Stimulated activated CD4-positive, alpha-beta T cell treated with anti-CD3 and anti-CD28 coated beads, Interleukin-4, amount 100 ng/mL, for 24 hours (primary cell): Measurements from ENCODE around the gene MCC.

Experiments
- DNase-seq: peaks from one replicate; pipeline ENCODE4 v3.0.0-alpha.2; 2020

Gene MCC

DNA sequence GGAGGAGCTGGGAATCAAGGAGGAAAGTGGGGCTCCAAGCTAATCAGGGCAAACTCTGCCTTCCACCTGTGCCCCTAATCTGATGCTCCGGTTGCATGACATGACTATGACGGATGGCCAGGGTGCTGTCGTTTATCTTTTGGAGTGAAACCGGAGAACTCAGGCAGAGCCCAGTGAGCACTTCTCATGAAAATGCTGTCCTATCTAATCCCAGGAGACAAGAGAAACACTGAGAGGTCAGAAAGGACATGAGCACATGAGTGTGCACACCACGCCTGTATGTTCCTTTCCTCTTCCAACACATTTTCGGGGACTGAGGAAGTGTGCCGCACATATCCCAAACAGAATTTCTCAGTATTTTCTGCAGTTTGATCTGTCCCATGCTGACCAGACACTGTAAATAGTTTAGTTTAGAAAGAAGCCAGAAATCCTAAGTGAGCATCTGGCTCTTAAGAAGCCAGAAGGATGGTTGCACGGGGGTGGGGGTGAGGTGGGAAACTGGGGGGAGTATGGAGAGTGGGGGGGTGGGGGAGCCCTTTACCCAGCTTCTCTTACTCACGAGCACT, 270.6 kb downstream of the MCC start:
- no peak for DNase-seq

DNA sequence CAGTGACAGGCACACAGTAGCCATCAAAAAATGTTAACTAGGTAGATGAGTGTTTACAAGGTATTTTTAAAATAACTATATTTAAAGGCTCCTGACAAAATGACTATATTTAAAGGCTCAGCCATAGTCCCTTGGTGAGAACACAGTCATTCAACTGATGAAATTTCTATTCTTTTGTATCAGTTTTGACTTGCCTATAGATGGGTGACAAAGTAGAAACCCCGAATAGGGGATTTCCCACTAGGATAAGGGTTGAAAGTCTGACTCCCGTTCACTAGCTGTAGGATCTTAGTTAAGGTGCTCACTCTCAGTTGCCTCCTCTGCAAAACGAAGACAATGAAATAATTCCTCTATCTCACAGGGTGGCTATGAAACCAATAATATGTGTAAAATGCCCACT, 271.7 kb downstream of the MCC start:
- DNase-seq: no peak

DNA sequence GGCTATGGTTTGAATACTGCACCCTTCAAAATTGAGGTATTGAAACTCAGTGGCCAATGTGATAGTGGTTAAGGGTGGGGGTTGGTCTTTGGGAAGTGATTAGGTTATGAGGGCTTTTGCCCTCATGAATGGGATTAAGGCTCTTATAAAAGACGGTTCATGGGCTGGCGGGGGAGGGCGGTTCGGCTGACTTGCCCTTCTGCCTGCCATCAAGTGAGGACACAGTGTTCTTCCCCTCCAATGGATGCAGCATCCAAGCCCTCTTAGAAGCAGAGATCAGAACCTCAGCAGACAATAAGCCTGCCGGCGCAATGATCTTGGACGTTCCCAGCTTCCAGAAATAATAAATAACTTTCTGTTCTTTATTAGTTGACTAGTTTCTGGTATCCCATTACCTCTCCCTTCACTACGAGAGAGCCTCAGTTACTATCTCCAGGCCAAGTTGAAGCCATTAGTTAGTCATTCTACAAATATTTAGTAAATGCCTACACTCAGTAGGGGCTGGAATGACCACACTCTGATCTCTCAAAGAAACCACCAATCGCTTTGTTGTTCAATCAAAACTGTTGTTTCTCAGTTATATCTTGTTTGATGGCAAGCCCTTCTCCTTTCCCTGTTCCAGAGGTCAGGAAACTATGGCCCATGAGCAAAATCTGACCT, 272.7 kb downstream of the MCC start:
- DNase-seq: no peak

DNA sequence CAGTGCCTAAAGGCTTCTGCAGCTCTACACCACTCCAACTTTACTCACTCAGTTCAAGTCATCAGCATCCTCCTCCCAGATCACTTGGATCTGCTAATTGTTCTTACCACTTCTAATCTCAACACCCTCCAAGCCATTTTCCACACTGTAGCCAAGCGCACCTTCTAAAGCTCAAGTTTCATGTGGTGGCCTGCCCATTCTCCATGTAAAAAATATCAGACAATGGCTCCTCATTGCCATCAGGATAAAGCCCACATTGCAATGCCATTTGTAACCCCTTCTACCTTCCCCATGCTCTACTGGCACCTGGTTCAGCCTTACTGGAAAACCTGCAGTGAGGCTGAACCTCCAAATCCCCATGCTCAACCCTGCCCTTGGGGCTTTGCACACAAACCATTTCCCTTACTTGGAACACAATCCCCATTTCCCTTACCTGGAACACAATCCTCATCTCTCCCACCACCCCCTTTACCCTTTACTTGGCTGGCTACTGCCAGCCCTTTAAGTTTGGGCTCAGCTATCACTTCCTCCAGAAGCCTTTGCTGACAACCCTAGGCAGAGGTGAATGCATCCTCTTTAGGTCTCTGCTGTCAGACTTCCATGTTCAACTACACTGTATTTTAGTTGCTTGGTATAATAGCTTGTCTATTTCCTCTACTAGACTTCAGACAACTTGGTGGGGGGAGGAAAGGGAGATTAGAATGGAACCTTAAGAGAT, 273.5 kb downstream of the MCC start:
- DNase-seq: no peak

DNA sequence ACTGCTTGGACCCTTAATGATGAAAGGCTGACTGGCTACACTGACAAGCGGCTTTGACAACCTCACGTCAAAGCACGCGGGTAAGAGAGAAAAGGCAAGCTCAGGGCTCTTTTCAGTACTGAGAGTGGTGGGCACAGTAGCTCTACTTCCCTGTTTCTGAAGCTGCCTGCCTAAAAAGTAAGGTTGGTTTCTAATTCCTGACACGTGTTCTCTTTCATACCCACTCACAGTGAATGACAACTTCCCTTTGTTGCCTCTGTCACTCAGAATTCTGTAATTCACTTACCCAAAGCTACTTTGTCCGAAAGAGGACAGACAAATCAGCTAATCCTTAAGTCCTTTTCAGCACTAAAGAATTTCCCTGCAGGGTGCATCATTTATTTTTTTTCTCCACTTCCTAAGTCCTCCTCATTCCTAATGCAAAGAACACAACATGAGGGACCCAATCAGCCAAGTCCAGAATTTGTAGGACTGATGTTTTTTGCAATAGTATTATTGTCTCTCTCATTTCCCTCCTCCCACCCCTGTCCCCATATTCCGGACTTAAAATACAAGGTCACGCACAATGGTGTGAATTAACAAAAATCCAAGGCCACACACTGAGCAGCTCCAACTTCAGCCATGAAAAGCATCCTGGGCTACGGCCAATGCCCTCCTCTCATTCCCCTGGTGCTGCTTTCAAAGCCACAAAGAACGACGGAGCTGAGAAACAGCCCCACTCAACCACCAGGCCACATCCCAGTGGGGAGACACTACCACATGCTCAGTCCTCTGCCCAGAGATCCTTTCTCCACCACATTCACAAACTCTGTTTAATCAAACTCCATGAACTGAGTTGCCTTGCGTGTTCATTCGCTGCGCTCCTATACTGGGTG, 274.5 kb downstream of the MCC start:
- DNase-seq: no peak

DNA sequence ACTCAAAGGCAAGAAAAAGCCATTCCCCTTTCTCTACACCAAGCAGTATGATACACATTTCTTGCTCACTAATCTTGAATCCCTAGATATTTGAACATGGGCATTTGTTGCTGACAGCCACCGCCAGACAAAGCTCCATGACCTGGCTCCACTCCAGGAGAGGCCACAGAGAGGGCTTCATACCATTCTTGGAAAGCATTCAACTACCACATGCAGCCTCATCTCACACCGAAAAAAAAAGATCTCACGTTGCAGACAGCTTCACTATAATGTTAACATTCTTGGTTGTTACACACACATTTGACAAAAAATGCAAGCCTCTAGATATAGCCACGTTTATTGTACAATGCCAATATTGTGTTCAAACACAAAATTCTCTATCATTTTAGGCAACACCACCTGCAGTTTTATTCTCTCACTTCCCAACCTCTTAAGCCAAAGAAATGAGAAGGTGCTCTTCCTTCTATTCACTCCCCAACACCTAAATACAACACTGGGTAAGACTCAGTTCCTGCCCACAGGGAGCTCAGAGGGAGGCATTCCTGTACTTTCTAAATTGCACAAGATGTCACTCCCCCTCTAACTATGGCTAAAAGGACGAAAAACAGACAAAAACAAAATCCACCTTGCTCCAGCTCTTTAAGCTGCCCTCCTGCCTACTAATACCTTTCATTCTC, 275.9 kb downstream of the MCC start:
- no peak for DNase-seq

DNA sequence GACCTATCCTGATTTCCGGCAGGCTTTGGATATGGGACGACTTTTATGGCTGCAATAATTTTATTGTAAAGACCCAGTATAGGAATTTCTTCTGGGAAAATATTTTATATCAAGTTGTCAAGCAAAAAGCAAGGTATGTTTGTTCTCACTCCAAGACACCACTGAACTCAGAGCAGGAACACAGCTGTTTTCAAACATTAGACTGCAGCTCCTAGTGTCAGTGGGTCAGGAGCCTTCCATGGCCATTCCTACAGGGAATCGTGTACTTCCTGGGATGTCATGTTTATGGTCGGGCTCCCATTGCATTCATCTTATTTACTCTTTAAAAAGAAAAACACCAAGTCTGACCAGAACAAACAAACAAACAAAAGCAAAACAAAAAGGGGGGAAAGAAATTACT, 278.8 kb downstream of the MCC start:
- DNase-seq: no peak

DNA sequence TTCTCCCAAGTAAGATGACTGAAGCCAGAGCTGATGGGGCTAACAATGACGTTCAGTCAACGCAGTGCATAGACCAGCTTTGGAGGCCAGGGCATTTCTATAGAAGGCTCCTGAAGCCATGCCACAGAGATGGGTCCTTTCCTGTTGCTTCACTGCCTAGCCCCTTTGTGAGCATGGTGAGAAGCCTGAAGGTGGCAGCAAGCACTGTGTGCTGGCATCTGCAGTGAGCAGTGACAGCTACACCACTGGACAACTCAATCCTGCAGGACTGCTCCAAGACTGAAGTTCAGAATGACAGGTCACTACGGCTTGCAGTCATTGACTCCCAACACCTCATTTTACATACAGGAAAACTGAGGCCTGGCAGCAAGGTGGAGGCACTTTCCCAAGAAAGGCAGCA, 282.4 kb downstream of the MCC start:
- DNase-seq: no peak

DNA sequence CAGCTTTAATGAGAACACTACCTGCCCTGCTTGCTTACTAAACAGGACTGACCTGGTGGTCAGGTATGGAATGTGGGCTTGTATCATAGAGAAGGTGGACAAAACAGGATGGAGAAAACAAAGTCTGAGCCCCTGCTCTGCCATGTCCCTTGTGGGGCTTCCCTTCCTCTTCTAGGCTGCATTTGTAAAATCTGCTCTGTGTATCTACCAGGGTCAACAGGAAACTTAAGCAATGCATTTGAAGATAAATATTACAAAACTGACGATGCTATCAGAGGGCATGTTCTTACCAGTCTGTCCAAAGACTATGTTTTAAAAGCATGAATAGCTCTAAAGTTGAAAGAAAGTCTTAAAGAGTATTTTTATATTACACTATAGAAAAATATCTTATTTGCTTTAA, 282.9 kb downstream of the MCC start:
- DNase-seq: no peak

DNA sequence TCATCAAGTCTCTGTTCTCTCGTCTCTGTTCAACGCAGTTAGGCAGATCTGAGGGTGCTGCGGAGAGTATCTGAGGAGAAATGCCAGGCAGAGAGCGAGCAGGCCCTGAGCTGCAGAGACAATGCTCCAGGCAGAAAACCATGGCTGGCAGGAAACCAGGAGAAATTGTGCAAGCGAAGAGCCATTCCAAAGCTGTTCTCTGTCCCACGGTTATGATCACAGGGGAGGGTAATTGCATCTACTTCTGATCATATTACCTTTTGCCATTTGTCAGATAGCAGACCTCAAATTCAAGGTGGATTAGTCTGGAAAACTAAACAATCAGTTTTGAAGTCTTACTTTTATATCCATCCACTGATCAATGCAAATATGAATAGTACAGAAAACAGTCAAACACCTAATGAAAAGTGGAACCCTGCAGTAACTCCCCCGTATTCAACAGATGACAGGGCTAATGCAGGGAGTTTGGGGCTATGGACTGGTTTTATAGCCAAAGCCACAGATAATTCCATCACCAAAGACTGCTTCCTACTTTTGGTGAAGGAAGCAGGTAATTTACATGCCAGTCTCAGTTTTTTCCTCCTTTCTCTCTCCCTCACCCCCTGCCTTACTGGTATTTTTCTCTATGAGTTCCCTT, 283.6 kb downstream of the MCC start:
- DNase-seq: no peak

DNA sequence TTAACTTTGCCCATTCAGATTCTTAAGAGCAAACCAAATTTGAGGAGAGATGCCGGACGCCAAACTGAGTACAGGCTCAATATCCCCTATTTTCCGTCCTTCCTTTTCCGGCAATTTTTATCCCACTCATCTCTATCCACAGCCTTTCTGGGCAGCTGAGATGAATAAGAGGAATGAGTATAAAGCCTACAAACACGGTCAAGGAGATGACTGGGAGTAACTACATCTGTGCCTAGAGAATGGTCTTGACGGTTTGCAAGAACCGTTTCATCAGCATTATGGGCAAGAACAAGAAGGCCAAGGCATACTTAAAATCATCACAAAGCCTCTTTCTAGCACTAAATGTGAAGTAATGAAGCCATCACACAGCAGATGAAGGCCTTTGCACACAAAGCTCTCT, 284.3 kb downstream of the MCC start:
- no peak for DNase-seq

DNA sequence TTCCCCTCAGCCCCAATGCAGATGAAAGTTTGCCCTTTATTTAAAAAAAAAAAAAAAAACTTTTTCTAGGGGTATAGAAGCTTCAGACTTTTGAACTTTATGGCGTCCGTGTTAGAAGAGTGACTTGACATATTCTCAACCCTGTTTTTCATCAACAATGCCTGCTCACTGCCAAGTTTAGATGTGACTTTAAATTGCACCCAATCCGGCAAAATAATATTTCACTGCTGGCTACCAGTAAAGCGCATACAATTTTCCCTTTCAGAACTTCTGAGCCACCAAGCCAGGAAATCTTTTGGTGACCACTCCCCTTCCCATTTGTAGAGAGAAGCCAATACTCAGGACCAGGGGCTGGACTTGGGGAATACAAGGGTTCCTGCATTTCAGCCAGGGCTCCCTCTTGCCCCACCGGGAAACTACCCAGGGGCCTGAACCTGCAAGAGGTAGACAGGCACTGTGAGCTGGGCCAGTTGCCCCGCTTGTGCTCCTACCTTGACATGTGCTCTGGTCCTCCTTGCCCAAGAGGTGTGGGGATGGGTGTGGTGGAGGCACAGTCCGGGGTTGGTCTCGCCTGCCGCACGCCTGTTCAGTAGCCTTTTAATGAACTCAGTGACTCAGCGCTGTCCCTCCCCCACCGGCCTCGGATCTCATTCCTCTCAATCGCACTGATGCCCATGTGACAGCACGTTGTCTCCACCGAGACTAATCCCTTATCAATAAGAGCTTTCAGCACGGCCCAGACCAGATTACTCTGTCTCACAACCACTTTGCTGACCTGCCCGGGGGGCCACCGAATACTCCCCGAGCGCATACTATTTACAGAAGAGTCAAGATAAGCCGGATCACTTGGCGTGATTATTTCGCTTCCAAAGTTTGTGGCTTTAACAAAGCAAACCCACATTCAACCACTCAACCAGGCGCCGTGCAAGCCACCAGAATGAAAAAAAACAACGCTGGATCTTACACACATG, 285.2 kb downstream of the MCC start:
- no peak for DNase-seq

DNA sequence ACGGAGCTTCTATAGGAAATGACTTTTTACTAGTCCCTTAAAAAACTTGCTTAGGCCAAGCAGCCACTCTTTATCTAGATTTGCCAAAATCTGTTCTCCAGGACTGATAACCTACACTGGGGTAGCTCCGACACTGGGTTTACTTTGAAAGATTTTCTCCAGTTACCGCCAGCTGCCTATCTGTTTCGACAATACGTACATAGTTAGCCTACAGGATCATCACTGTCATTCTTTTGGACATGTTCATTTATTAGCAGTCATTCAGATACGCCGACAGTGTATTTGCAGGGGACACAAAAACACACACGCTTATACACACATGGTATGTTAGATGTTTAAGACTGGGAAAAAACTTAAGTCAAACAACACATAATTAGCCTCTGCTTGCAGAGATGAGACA, 286.0 kb downstream of the MCC start:
- DNase-seq: no peak

DNA sequence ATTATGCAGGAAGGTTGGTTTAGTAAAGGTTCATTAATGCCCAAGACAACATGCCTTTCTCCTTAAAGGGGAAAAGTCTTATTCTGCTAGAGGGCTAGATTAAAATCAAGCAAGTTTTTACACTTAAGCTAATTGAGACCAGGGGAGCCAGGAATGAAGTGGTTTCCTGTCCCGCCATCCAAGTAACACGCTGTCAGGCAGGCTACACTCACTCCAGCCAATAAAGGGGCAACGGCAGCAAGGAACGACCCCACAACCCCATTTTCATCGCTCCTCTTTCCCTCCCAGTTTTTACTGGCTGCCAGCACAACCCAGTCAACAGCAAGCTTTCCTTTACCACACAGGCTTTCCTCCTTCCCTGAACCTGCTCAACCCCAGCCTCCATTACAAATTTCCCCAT, 286.5 kb downstream of the MCC start:
- DNase-seq: no peak

DNA sequence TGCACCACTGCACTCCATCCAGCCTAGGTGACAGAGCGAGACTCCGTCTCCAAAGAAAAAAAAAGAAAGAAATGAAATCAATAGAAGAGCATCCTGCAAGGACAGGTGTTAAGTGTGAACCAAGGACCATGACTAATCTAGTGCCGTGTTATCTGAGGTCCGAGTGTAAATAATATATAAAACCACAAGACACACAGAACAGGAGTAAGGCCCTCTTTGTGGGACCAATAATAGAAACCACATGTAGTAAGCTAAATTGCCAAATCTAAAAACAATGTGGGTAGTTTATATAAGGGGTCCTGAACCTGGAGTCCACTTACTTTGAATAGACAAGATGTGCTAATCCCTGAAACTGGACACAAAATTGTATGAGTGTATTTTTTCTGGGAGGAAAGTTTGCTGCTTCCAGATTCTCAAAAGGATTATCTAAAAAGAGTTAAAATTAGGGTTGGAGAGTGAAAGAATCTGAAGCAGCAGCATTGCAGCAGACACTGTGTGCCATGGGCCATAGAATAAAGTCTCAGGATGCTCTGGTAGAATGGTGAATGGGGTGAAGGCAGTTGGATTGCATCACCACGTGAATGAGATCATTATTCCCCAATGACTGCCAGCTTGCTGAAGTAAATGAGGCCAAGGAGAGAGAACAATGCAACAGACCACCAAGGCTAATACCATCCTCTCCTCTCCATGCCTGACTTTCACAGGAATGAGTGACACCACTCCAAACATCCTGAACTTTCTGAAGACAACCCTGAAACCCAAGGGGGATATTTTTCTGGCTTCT, 288.9 kb downstream of the MCC start:
- no peak for DNase-seq

DNA sequence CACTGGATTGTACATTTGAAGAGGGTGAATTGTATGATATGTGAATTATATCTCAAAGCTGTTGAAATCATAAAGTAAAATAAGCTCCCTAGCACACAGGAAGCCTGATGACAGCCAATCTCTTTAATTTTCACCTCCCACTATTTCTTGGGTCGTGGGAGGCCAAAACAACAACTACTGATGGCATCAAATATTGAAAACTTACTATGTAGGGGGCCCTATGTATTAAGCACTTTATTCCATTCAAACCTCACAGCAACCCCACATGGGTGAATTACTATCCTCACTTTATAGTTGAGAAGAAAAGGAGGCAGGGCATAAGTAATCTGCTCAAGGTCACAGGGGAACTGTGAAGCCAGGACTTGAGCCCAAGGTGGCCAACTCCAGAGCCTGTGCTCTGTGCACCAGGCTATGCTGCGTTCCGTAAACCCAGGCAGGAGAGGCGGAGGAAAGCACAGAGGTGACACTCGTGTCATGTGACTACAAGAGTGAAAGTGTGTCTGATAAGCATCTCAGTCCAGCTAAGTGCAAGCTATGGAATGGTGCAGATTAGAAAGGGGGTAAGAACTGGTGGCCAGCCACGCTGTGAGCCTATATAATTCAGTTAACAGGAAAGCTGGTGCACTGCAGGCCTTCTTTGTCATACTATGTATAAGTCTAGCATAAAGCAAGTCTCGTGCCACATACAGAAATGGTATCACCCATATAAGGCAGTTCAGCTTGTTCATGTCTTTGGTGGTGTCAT, 290.6 kb downstream of the MCC start:
- DNase-seq: no peak

DNA sequence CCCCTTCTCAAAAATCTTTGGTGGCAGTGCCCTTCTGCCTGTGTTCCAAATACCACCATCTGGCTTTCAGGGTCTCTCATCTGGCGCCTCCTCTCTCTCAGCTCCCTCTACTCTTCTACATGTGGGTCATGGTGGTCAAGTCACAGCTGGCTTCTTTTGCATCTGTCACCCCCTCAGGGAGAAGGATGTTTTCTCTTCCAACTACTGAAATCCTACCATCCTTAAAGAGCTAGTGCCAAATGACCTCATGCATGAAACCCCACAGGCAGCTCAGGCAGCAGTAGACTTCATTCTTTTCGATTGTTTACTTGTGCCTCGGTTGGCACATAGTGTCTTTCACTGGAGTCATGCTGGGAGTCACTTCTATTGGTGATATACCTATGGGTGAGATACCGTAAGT, 292.5 kb downstream of the MCC start:
- no peak for DNase-seq

DNA sequence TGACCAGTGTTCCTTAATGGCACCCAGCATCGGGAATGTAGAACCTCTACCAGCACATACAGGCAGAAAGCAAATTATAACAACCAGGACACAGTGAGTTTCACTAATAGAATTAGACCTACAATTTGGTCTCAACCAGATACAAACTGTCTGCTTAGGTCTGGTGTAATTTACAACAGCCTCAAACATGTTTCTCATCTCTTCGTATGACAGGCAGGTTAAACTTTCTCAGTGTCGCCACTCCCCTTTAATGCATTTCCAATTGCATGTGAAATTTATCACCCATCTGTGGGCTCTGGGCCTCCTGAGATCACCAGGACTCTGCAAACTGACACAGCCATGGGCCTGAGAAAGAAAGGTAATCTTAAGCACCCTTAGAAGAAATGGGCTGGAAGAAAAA, 293.0 kb downstream of the MCC start:
- DNase-seq: no peak

DNA sequence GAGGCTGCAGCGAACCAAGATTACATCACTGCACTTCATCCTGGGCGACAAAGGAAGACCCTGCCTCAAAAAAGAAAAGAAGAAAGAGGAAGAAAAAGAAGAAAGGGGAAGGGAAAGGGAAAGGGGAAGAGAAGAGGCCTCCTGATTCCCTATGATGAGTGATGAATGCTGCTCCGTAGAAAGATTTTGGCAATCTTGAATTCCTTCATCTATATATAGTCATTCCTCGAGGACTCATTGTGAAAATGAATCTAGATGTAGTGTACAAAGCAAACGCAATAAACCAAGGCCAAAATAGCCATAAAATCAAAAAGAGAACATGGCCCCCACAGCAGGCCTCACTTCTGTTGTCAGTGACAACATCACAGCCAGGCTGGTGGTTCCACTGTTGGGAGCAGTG, 293.7 kb downstream of the MCC start:
- DNase-seq: no peak

DNA sequence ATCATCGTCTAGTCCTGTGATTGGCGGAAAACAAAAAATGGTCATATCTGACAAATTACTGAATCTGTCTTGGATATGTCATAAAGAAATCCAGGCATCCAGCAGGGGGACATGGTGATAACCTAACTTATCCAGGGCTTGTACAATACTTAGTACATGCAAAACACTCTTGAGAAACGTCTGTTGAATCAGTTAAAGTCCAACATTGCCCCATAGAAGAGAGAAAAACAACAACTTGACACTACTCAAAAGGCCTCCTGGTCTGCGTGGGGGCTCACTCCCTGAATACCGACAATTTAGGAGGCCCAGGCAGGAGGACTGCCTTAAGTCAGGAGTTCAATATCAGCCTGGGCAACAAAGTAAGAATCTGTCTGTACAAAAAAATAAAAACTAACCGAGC, 294.1 kb downstream of the MCC start:
- DNase-seq: no peak
